ENCODE measurements around the gene PTPRZ1.

DNA sequence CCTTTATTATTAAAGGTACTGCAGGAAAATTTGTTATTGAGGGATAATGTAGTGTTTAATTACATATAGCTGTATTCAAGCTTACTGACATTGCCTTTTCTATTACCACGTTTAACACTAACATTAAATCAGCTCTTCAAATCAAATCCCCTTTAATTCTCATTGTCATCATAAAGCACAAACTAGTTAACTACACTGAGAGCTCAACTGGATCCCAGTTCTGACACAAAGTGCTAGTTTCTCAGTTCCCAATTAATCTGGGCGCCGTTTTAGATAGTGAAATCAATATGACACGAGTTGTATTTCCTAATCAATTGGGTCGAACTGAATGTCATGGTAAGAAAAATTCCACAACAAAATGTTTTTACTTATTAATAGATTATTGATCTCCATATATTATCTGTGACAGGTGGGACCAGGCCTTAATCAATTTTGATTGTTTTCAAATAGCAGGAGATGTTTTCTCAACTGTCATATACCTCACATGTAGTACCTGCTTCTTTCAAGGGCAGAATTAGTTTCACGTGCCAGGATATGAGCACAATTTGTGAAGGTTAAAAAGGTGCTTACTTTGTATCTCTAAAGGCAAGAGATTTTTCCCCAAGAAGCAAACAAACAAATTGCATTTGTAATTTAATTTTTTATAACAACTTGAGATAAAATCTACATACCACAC, 200.1 kb downstream of the PTPRZ1 start:
- TF ChIP-seq GATA2 (IDR thresholded peaks at IDR 0.05; ENCODE audit: low read depth, low read length) (no peak), GATA3 (IDR thresholded peaks at IDR 0.05; ENCODE audit: low read depth, low read length) (no peak)
